ENCODE measurements around the gene XAGE1A.
"Not testable (repeated sequence)": the region's sequence is repeated elsewhere in the genome, so short reads cannot be mapped to it uniquely, and the experiment has no call there.

DNA sequence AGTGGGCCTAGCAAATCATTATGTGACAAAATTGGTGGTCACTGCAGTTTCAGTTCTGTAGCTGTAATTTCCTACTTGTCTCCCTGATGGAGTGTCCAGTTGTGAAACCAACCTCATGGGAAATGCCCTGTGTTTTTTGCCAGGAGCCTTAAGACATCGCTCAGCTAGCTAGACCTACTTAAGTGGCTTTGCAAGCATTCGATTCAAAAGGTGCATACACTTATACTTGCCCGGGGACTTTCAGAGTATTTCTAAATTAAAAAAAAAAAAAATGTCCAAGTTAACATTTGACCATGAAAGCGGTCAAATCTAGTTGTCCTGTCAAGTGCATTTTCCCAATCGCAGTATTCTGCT lies 788 bp downstream of the XAGE1A start:
- TF ChIP-seq POLR2AphosphoS5 (IDR thresholded peaks at IDR 0.05; ENCODE audit: low read depth); CREB1 (CRISPR knock-in tag; IDR thresholded peaks at IDR 0.05; ENCODE audit: low read depth); REST (IDR thresholded peaks at IDR 0.05; ENCODE audit: unreplicated experiment); EZH2 (IDR thresholded peaks at IDR 0.05; ENCODE audit: low read depth, unreplicated experiment); EZH2phosphoT487 (IDR thresholded peaks at IDR 0.05; ENCODE audit: unreplicated experiment); JUNB (IDR thresholded peaks at IDR 0.05; ENCODE audit: unreplicated experiment): not testable (repeated sequence)
- TF ChIP-seq, protein P1, sequence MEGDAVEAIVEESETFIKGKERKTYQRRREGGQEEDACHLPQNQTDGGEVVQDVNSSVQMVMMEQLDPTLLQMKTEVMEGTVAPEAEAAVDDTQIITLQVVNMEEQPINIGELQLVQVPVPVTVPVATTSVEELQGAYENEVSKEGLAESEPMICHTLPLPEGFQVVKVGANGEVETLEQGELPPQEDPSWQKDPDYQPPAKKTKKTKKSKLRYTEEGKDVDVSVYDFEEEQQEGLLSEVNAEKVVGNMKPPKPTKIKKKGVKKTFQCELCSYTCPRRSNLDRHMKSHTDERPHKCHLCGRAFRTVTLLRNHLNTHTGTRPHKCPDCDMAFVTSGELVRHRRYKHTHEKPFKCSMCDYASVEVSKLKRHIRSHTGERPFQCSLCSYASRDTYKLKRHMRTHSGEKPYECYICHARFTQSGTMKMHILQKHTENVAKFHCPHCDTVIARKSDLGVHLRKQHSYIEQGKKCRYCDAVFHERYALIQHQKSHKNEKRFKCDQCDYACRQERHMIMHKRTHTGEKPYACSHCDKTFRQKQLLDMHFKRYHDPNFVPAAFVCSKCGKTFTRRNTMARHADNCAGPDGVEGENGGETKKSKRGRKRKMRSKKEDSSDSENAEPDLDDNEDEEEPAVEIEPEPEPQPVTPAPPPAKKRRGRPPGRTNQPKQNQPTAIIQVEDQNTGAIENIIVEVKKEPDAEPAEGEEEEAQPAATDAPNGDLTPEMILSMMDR (conservative IDR thresholded peaks at IDR 0.05; ENCODE audit: low read depth in 2 of 2) = not testable (repeated sequence)

All from GM23338 (cell line).